H1 (cell line): ENCODE data around the gene ASAP3. TPM values are rescaled to one million over a fixed set of nuclear protein-coding genes. Genes with fewer than 3 reads are reported as not detected.

ENCODE experiments used
- KDM1A ChIP-seq: fragments of 200-600, 300-600 bp; sonication (generic); IDR thresholded peaks from 2 replicates; pipeline ENCODE4 v1.7.1; 2016; ENCODE audit warnings: mild to moderate bottlenecking, low read length, borderline replicate concordance
- SAP30 ChIP-seq: fragments of 300-600 bp; sonication (generic); IDR thresholded peaks from 2 replicates; pipeline ENCODE4 v1.7.1; 2012; ENCODE audit warnings: low read length, moderate library complexity, mild to moderate bottlenecking, inconsistent platforms; ENCODE audit not compliant: insufficient read depth, insufficient replicate concordance
- polyA plus RNA-seq, 7 experiments: library from polyadenylated mRNA; depleted of rRNA in 3 of 7; stranded (reverse) in 5 of 7; unstranded in 2 of 7; fragments of >200 nt in 5 of 7; fragments of 200-250 nt in 2 of 7; gene quantifications; 1 replicate in 5 of 7; 2 replicates in 1 of 7; 4 replicates in 1 of 7; pipeline versions ENCODE4 v1.2.1 to v1.2.3, GENCODE V29; 2011 to 2013; ENCODE audit warnings: missing spikeins in 2 of 7, mixed read lengths in 2 of 7
- total RNA-seq: library from RNA; stranded (reverse); fragmentation: NEBNext Ultra II Directional; extraction: Animal tissue kit (Norgen Biotek cat#: 25700); gene quantifications from 2 replicates; pipeline ENCODE4 v1.2.1, GENCODE V29; 2021

Gene ASAP3
- total and polyA plus RNA-seq, 2 of the 8 experiments (the other 6 are each of a cell fraction or from before 2014, with no cell fraction given) = 53.1 to 58.0 TPM

DNA sequence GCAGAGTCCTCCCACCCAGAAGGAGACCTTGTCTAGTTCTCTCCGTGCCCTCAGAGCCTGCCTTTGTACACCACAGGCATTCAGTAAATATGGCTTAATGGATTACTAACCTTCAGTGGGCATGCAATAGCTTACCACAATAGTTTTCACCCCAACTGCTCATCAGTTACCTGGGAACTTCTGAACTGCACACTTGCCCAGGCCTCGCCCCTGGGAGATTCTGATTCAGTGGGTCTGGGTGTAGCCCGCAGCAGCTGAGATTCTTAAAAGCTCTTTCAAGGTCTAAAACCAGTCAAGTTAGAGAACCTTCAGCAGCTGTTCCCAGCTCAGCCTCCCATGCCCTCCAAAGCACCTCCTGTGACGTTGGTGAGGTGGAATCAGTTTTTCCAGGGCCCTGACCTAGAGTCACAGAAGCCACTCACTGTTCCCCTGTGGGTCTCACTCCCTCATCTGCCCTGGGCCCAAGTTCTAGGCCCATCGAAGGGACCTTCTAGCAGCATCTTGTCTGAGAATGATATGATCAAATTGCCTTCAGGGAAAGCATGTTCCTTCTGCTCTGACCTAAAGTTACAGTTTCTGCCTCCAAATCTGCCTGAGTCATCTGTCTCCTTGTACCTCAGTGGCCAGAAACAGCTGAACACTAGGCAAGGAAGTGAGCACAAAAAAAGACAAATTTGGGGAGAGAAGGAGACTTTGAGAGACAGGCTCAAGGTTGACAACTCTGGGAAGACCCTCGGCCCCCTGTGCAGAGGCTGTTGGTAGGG is 10.8 kb downstream of the ASAP3 start (continued):
- no peak for TF ChIP-seq KDM1A
- no peak for TF ChIP-seq SAP30
